Measurements from ENCODE around the gene LGSN. TPM values are rescaled to one million over a fixed set of nuclear protein-coding genes. Genes with fewer than 3 reads are reported as not detected.

LGSN gene, protein sequence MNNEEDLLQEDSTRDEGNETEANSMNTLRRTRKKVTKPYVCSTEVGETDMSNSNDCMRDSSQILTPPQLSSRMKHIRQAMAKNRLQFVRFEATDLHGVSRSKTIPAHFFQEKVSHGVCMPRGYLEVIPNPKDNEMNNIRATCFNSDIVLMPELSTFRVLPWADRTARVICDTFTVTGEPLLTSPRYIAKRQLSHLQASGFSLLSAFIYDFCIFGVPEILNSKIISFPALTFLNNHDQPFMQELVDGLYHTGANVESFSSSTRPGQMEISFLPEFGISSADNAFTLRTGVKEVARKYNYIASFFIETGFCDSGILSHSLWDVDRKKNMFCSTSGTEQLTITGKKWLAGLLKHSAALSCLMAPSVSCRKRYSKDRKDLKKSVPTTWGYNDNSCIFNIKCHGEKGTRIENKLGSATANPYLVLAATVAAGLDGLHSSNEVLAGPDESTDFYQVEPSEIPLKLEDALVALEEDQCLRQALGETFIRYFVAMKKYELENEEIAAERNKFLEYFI
- total RNA-seq (2014; rRNA removed; shearing (Covaris generic)) (0.45 TPM in 1 of 2 replicates, not detected in the other), polyA plus RNA-seq (2016; fragmentation: Nextera tagmentation; extraction: Ambion mirVana) (0.15 TPM in 1 of 2 replicates, not detected in the other)
- long read RNA-seq, result 0 reads

DNA sequence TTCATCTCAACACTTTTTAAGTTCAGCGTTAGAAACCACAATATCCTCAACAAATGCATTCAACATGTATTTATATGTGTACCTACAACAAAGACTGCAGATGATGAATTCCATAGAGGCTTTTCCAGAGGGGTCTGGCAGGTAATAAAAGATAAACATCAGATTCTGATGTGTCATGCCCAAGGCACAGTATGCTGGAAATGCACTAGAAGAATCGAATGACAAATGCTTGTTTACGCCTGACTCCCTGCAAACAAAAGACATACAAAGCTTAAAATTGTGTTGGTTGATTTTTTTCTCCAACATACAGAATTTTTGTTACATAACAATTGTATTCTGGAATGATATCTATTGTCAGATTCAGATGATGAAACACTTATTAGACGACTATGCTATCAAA, at the start of gene LGSN:
Gene LGSN (minus strand): TSS at position 45 of the 400 bp plus-strand sequence. CDS start 40 bp downstream, at position 5.
- Histone ChIP-seq H3K4me1 (ENCODE audit: insufficient read depth) (no peaks in the 10 kb centered on the region), H3K36me3 (ENCODE audit: insufficient read depth) (no peaks in the 10 kb centered on the region), H3K4me3 (no peak within 1 kb of the TSS), H3K9me2 (ENCODE audit: insufficient read depth) (no peaks in the 10 kb centered on the region), H2AFZ (no peak within 1 kb of the TSS), H3K79me2 (replicated peaks; ENCODE audit: insufficient read depth) (no peaks in the 10 kb centered on the region), H3K27ac (ENCODE audit: low read depth) (no peak within 1 kb of the TSS), H4K20me1 (replicated peaks; ENCODE audit: insufficient read depth) (no peaks in the 10 kb centered on the region), H3K4me2 (no peak within 1 kb of the TSS), H3F3A (replicated peaks; ENCODE audit: low read depth) (no peaks in the 10 kb centered on the region), H3K27me3 (ENCODE audit: insufficient read depth) (no peaks in the 10 kb centered on the region)
- Mint-ChIP-seq H3K27me3 (ENCODE audit: insufficient read depth, low read depth, poor library complexity) (no peaks in the 10 kb centered on the region), H3K36me3 (ENCODE audit: low read depth) (no peaks in the 10 kb centered on the region; the same call in 2 of the 3 replicates), H3K4me3 (no peak within 1 kb of the TSS), H3K4me1 (peaks cover 8% of the 10 kb centered on the region; the same call in 2 of the 3 replicates), H3K9me3 (peaks cover 19% of the 10 kb centered on the region), H3K27ac (no peak within 1 kb of the TSS)
- ATAC-seq (no peak), DNase-seq (ENCODE audit: low spot score) (no peak)
- no peak for TF ChIP-seq ETS1 (IDR thresholded peaks at IDR 0.05)
- TF ChIP-seq JUNB (IDR thresholded peaks at IDR 0.05; ENCODE audit: unreplicated experiment), result no peak
- no peak for TF ChIP-seq STAT1 (IDR thresholded peaks at IDR 0.05; ENCODE audit: unreplicated experiment)
- TF ChIP-seq POLR2AphosphoS5 (IDR thresholded peaks at IDR 0.05; ENCODE audit: low read depth), result no peak
- TF ChIP-seq NANOG (IDR thresholded peaks at IDR 0.05; ENCODE audit: borderline replicate concordance), result no peak
- TF ChIP-seq CTCF (conservative IDR thresholded peaks at IDR 0.05; ENCODE audit: low read depth in 2 of 2), result no peak
- TF ChIP-seq EZH2 (IDR thresholded peaks at IDR 0.05; ENCODE audit: low read depth, unreplicated experiment), result no peak
- TF ChIP-seq, protein P1, sequence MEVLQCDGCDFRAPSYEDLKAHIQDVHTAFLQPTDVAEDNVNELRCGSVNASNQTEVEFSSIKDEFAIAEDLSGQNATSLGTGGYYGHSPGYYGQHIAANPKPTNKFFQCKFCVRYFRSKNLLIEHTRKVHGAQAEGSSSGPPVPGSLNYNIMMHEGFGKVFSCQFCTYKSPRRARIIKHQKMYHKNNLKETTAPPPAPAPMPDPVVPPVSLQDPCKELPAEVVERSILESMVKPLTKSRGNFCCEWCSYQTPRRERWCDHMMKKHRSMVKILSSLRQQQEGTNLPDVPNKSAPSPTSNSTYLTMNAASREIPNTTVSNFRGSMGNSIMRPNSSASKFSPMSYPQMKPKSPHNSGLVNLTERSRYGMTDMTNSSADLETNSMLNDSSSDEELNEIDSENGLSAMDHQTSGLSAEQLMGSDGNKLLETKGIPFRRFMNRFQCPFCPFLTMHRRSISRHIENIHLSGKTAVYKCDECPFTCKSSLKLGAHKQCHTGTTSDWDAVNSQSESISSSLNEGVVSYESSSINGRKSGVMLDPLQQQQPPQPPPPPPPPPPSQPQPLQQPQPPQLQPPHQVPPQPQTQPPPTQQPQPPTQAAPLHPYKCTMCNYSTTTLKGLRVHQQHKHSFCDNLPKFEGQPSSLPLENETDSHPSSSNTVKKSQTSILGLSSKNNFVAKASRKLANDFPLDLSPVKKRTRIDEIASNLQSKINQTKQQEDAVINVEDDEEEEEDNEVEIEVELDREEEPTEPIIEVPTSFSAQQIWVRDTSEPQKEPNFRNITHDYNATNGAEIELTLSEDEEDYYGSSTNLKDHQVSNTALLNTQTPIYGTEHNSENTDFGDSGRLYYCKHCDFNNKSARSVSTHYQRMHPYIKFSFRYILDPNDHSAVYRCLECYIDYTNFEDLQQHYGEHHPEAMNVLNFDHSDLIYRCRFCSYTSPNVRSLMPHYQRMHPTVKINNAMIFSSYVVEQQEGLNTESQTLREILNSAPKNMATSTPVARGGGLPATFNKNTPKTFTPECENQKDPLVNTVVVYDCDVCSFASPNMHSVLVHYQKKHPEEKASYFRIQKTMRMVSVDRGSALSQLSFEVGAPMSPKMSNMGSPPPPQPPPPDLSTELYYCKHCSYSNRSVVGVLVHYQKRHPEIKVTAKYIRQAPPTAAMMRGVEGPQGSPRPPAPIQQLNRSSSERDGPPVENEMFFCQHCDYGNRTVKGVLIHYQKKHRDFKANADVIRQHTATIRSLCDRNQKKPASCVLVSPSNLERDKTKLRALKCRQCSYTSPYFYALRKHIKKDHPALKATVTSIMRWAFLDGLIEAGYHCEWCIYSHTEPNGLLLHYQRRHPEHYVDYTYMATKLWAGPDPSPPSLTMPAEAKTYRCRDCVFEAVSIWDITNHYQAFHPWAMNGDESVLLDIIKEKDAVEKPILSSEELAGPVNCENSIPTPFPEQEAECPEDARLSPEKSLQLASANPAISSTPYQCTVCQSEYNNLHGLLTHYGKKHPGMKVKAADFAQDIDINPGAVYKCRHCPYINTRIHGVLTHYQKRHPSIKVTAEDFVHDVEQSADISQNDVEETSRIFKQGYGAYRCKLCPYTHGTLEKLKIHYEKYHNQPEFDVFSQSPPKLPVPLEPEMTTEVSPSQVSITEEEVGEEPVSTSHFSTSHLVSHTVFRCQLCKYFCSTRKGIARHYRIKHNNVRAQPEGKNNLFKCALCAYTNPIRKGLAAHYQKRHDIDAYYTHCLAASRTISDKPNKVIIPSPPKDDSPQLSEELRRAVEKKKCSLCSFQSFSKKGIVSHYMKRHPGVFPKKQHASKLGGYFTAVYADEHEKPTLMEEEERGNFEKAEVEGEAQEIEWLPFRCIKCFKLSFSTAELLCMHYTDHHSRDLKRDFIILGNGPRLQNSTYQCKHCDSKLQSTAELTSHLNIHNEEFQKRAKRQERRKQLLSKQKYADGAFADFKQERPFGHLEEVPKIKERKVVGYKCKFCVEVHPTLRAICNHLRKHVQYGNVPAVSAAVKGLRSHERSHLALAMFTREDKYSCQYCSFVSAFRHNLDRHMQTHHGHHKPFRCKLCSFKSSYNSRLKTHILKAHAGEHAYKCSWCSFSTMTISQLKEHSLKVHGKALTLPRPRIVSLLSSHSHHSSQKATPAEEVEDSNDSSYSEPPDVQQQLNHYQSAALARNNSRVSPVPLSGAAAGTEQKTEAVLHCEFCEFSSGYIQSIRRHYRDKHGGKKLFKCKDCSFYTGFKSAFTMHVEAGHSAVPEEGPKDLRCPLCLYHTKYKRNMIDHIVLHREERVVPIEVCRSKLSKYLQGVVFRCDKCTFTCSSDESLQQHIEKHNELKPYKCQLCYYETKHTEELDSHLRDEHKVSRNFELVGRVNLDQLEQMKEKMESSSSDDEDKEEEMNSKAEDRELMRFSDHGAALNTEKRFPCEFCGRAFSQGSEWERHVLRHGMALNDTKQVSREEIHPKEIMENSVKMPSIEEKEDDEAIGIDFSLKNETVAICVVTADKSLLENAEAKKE (CRISPR knock-in tag; IDR thresholded peaks at IDR 0.05), result no peak
- no peak for TF ChIP-seq ZNF114 (CRISPR knock-in tag; IDR thresholded peaks at IDR 0.05)
- TF ChIP-seq ZNF331 (CRISPR knock-in tag; IDR thresholded peaks at IDR 0.05; ENCODE audit: low read depth), result no peak

All from GM23338 (cell line).